Activated T-cell treated with anti-CD3 and anti-CD28 coated beads for 24 hours (primary cell): ENCODE results near the gene MRPL24.
"Not testable (repeated sequence)": the region's sequence is repeated elsewhere in the genome, so short reads cannot be mapped to it uniquely, and the experiment has no call there.

Experiments used
- DNase-seq: peaks from one replicate; pipeline ENCODE4 v3.0.0-alpha.2; 2020; ENCODE audit warnings: low read depth

Gene MRPL24

GRCh38 chr1:156760092-156760795 lies 19.4 kb upstream of the MRPL24 start:
- DNase-seq = no peak

- DNase-seq = not testable (repeated sequence)
These were observed 16.8 kb upstream of the MRPL24 start for GRCh38 chr1:156757572-156758253.

DNA sequence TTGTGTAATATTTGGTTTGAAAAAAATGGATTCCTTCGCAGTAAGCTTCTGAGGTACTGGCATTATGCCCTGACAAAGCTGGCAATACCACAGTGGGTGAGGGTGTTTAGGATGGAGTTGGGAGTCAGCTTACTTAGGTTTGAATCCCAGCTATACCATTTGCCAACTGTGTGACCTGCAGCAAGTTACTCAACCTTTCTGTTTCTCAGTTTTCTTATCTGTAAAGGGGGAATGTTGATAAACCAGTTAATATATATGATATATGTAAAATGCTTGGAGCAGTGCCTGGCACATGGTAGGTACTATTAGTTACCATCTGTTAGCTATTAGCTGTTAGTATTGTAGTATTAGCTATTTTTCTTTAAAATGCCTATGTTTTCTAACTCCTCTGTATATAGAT lies 15.5 kb upstream of the MRPL24 start:
- no peak for DNase-seq

GRCh38 chr1:156755527-156755950 lies 14.7 kb upstream of the MRPL24 start:
- no peak for DNase-seq

DNA sequence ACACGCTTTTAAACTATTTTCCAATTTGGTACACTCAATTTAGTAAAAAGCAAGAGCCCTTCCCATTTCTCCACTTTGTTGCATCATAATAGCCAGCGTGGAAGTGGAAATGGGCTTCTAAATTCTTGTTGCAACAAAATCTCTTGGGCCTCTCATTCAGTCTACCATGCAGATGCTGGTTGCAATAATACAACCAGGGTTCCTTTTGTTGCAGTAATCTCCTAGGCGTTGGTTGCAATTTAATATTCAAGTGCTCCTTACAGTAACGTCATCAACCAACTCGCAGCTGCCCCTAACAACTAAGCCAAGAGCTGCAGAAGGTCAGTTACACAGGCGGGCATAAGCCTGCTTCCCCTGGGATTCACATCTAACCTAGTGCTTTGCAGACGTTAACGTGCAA lies 13.3 kb upstream of the MRPL24 start:
- no peak for DNase-seq

DNA sequence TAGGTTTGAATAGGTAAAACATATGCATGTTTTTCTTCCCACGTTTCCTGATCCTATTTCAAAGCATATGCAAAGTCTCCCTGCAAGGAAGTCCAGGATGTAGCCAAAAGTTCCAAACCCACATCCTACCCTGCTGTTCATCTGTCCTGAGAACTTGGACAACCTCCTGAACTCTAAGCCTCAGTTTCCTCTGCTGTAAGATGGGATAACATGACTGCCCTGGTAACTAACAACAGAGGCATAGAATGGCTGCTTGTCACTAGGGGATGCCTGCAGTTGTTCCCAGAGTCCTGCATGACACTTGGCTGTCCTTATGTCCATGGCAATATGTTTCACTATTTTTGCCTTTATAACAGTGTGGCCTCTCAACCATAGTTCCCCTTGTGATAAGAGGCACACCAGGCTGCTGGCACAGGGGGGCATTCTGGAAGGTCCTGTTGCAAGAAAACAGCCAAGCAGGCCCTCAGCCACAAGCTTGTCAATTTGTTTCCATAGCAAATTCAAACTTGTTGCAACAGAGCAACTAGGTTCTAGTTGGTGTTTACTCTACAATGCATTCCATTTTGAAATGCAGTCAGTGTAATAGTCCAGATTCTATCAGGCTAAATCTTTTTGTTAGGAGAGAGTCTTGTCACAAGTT lies 12.1 kb upstream of the MRPL24 start:
- no peak for DNase-seq

- DNase-seq = peak; percentile 98
These were observed 11.0 kb upstream of the MRPL24 start for GRCh38 chr1:156751757-156752481.

- no peak for DNase-seq
These were observed 10.5 kb upstream of the MRPL24 start, which contains the start of gene HDGF for GRCh38 chr1:156751451-156751756. HDGF (minus strand) TSS chr1:156751675; CDS start chr1:156751429, 246 bp downstream.

DNA sequence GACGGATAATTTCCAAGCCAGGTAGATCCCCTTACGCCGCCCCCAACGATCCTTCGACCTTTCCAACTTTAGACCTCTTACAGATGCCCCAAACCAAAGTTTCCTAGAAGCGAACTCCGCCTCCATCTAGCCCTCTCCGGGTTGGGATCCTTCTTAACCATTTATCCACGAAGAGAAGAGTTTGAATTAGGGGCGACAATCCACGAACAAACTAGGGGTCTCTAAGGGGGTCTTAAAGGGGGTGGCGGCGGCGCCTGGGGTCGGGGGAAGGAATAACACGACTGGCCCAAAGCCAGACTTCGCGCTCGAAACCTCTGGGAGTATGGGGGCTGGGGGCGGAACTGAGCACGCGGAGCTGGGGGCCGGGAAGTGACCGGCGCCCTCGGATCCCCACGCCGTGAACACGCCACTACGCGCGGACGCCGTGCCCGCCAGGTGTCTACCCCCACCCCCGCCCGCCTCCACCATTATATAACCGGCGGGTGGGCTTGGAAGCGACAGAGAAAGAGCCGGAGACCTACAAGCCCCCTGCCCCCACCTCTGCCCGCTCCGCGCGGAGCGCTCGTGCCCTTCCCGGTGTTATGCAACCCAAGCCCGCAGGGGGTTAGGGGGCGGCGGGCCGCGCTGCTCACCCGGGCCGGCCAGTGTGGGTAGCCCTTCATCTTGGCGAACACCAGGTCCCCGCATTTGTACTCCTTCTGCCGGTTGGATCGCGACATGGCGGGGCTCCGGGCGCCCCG lies 10.0 kb upstream of the MRPL24 start:
- DNase-seq = no peak

DNA sequence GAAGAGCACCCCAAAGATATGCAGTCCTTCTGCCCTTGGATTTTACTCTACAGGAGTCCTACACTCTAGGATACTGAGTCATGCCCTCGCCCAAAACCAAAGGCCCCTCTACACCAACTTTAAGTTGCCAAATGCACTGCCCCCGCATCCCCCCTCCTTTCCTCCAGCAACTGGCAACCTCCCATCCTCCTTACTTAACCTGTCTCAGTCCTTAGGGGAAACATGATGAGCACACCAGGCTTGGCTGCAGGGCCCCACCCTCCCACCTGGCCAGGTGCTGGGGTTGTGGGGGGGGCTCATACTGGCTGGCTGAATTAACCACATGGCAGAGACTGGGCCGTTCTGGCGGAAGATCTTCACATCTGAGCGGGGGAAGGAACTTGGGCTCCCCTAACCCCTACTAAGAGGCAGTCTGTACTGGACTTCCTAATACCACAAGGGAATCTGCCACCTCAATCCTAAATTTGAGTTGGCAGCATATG lies 9.3 kb upstream of the MRPL24 start:
- DNase-seq = no peak

DNA sequence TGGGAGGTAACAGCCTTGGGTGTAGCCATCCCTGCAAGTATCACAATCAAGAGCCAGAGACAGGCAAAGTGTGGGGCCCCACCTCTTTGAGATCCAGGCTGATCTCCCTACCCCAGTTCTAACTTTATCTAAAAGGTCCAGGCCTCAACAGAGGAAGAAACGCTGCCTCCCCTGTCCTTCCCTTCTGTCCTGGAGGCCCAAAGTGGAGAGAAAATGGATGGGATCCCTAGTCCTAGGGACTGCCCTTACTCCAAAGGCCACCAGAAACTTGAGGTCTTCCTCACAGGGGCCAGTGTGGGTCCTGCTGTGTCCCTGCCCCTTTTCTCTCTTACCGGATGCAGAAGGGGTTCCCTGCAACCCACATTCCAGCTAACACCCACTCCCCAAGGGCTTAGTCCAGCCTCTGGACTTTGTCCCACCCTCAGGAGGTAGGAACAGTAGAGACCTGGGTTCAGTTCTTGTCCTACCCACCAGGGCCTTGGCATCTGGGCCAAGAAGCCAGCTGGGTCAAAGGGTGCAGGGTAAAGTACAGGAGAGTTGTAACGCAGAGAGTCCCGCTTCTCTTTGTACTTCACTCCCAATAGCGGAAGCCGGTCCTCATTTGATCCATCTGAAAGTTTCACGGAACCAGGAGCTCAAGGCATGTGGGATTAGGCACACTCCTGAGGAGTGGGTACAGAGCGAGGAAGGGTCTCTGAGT lies 8.7 kb upstream of the MRPL24 start:
- DNase-seq = no peak

DNA sequence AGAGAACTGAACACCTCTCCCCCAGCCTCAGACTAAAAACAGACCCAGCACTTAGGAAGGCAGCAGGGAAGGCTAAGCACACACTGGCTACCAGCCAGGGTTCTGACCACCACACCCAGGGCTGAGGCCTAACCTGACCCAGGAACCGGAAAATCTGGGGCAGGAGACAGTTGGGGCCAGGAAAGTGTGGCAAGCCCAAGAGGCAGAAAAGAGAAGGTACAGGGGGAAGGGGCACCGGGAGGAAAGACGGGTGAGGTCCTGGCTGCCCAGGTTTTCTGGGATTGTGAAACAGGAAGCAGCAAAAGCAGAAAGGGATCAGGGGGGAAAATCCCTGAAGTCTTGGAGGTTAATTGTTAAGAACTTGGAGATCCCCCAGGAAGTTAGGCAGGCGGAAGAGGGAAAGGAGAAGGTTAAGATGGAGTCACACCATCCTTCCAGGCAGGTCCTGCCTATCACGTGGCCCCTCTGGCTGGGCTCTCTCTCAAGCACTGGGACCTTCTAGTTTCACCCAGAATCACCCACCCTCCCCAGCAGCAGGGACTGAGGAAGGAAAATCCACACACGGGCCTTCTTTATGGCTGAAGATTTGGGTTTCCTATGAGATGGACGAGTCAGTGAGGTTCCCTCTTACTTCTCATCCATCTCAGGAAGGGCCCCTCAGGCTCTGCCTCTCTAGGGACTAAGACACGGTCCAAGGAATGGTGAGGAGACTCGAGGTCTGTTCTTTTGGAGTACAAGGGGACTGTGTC lies 8.0 kb upstream of the MRPL24 start:
- no peak for DNase-seq

GRCh38 chr1:156747742-156748669 lies 7.1 kb upstream of the MRPL24 start:
- no peak for DNase-seq

GRCh38 chr1:156746728-156747631 lies 6.1 kb upstream of the MRPL24 start:
- no peak for DNase-seq

DNA sequence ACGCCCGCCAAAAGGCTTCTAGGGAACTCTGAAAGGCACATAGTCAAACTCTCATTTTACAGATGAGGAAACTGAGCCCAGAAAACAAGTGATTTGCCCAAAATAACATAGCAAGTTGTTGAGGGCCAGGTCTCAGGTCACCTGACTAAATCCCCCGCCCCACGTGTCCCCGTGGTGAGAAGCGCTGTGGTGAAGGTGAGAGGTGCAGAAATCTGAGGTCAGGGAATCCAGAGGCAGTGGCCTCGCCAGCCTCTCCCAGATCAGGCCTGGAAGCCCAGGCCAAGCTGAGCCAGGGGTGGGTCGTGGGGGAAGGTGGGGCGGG lies 5.5 kb upstream of the MRPL24 start:
- DNase-seq = no peak

DNA sequence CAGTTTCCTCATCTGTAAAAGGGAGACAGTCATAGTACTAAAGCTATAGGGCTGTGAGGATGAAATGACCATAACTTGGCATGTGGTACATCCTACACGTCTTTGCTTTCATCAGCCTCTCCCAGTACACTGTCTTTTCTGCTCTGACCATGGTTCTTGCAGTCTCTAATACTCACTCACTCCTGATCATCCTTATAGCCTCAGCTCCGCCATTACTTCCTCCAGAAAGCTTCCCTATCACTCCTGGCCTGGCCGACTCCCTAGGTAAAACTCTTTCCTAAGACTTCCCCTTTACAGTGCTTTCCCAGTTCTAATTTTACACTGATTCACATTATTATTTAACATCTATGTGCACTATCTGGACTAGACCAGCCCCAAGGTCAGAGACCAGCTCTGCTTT lies 5.0 kb upstream of the MRPL24 start:
- DNase-seq = no peak

GRCh38 chr1:156744786-156745419 lies 4.0 kb upstream of the MRPL24 start:
- no peak for DNase-seq

- no peak for DNase-seq
These were observed 3.5 kb upstream of the MRPL24 start for GRCh38 chr1:156744344-156744743.
